Body of pancreas (tissue), 4 donors: ENCODE data around the gene SPINK5.

Experiments used
- CTCF ChIP-seq, 7 experiments: fragments of 450-650 bp in 4 of 7; fragments of 200-600 bp in 3 of 7; sonication (generic) in 3 of 7; IDR thresholded peaks; one replicate each; pipeline ENCODE4 v1.5.1; 2016 to 2019; ENCODE audit warnings: antibody characterized with exemption in 7 of 7
- POLR2A ChIP-seq, 3 donors: fragments of 450-650 bp; IDR thresholded peaks; one replicate each; pipeline ENCODE4 v1.6.1; 2016; ENCODE audit warnings: antibody characterized with exemption in 3 of 3, mild to moderate bottlenecking in 2 of 3

DNA sequence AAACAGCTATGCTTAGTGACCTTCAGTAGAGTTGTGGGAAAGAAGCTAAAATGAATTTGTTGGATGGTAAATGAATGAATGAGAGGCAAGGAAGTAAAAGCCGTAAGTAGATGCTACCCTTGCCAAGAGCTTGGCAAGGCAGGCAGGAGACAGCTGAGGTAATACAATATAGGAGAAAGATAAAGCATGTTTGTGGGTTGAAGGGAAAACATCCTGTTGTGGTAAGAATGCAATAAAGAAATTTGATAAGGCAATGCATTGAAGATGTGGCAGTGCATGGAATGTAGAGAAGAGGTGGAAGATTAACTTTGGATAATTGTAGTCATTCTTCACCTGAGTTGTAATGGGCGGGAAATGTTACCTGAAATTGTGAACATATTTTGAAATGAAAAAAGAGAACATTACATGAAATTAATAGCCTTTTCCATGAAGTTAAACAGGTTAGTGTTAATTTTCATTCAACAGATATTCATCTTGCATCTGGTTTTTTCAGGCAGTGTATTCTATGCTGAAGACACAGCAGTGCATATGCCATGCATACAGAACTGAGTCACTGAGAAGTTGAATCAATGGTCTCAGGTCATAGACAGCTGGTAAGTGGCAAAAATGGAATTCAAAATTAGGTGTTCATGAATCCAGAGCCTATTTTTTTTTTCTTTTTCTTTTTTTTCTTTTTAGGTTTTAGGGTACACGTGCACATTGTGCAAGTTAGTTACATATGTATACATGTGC, 43.4 kb upstream of the SPINK5 start:
- TF ChIP-seq CTCF (IDR thresholded peaks at IDR 0.05) (no peak), POLR2A (IDR thresholded peaks at IDR 0.05) (no peak)
